Measurements from ENCODE around the gene DOK3.

Gene DOK3

GRCh38 chr5:177509381-177509951, at the start of gene DOK3:
Gene DOK3 (minus strand): TSS chr5:177509826. CDS start chr5:177509540, 286 bp downstream.
- Histone ChIP-seq H3K36me3 (peaks cover 35 to 55% (median 43%) of the 10 kb centered on the region in 3 donors), H3K27ac (no peak within 1 kb of the TSS), H3K4me3 (peak within 1 kb of the TSS; percentile 28 to 36), H3K9me3 (no peaks in the 10 kb centered on the region), H3K27me3 (no peaks in the 10 kb centered on the region), H3K4me1 (peaks cover 0 to under 1% (median 0%) of the 10 kb centered on the region in 4 donors)
- TF ChIP-seq CTCF (IDR thresholded peaks at IDR 0.05) = no peak
- intact Hi-C loops (cut with DNase I; ENCODE audit: low total_unique reads) = no loop called here
- peak in 1 of 2 donors; percentile 74 for DNase-seq

GRCh38 chr5:177557796-177558195, 48.2 kb upstream of the DOK3 start:
- Histone ChIP-seq H3K27ac (no peak overlapping the region), H3K9me3 (no peaks in the 10 kb centered on the region), H3K27me3 (no peaks in the 10 kb centered on the region), H3K36me3 (no peaks in the 10 kb centered on the region), H3K4me1 (peaks cover 0 to 12% (median 10%) of the 10 kb centered on the region in 4 donors), H3K4me3 (no peak overlapping the region)
- intact Hi-C loops (cut with DNase I; ENCODE audit: low total_unique reads) = loop anchor here (5.0 kb wide), 1 partner anchor 45 kb away; the partner anchor contains the start of gene B4GALT7
- TF ChIP-seq CTCF (IDR thresholded peaks at IDR 0.05) = no peak
- DNase-seq = no peak

DNA sequence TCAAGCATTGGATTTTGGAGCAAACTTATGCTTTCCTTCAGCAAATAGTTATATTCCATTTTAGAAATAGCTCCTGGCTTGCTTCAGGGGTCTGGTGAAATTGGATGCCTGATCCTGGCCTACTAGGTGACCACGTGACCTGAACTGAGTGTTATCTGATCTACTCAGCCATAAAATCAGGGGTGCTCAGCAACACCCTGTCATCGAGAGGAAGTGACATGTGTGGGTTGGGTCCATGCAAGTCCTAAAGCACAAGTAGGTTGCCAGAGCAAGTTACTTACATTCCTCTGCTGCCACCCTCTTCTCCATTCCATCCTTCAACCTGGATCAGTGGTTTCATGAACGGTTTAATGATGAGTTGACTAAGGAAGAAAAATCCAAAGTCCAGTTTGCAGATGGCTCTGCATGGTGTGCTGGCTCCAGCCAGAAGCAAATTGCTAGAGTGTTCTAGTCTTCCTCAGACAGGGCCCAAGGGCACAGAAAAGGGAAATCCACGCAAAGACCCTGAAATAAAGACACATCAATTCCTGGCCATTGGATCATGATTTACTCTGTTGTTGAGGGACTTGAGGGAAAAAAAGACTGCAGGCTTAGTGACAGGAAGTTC, 47.5 kb upstream of the DOK3 start:
- H3K27me3 ChIP-seq = no peaks in the 10 kb centered on the region
- TF ChIP-seq CTCF (IDR thresholded peaks at IDR 0.05) = no peak
- H3K4me3 ChIP-seq = no peak overlapping the region
- peaks cover 0 to 19% (median 16%) of the 10 kb centered on the region in 4 donors for H3K4me1 ChIP-seq
- H3K36me3 ChIP-seq = no peaks in the 10 kb centered on the region
- DNase-seq = no peak
- H3K9me3 ChIP-seq = no peaks in the 10 kb centered on the region
- no peak overlapping the region for H3K27ac ChIP-seq
- intact Hi-C loops (cut with DNase I; ENCODE audit: low total_unique reads) = loop anchor here (5.0 kb wide), 1 partner anchor 45 kb away; the partner anchor contains the start of gene B4GALT7

GRCh38 chr5:177555665-177556064, 46.0 kb upstream of the DOK3 start:
- DNase-seq = no peak
- peaks cover 0 to 4% (median 0%) of the 10 kb centered on the region in 3 donors for H3K36me3 ChIP-seq
- H3K27ac ChIP-seq = no peak overlapping the region
- no peaks in the 10 kb centered on the region for H3K9me3 ChIP-seq
- no peak overlapping the region for H3K4me3 ChIP-seq
- TF ChIP-seq CTCF (IDR thresholded peaks at IDR 0.05) = no peak
- intact Hi-C loops (cut with DNase I; ENCODE audit: low total_unique reads) = loop anchor here (5.0 kb wide), 1 partner anchor 47 kb away; the partner anchor contains the start of gene B4GALT7
- H3K27me3 ChIP-seq = no peaks in the 10 kb centered on the region
- H3K4me1 ChIP-seq = peaks cover 0 to 28% (median 16%) of the 10 kb centered on the region in 4 donors

DNA sequence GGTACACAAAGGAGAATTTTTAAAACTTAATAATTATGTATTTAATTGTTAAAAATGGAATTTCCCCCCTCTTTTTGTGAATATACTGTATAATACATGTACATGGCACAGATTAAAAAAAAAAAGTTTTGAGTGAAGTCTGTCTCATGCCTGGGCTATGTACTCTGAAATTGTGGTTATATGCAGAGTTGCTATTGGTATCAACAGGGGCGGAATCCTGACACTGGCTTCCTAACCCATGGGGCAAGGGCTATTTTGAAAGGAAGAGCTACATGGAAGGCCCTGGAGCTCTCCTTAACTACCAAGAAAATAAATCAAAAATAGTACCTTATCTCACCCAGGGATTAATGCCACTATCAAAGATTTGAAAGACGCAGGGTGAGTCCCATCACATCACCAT, 45.6 kb upstream of the DOK3 start:
- TF ChIP-seq CTCF (IDR thresholded peaks at IDR 0.05) = no peak
- Histone ChIP-seq H3K4me1 (peaks cover 0 to 33% (median 18%) of the 10 kb centered on the region in 4 donors), H3K27ac (peak overlapping the region in 1 of 2 donors; percentile 60), H3K36me3 (peaks cover 0 to 6% (median 0%) of the 10 kb centered on the region in 3 donors), H3K9me3 (no peaks in the 10 kb centered on the region), H3K27me3 (no peaks in the 10 kb centered on the region), H3K4me3 (peak overlapping the region; percentile 98 to 100)
- DNase-seq = no peak
- intact Hi-C loops (cut with DNase I; ENCODE audit: low total_unique reads) = loop anchor here (5.0 kb wide), 1 partner anchor 47 kb away; the partner anchor contains the start of gene B4GALT7
